Measurements from ENCODE around the gene GRIA1. TPM values are rescaled to one million over a fixed set of nuclear protein-coding genes. Genes with fewer than 3 reads are reported as not detected.

The GRIA1 gene
- total RNA-seq, 1 donor, result 1.1 TPM

GRCh38 chr5:153818626-153819025 is 328.2 kb downstream of the GRIA1 start:
- H3K27ac ChIP-seq (ENCODE audit: low read depth, low read length), result no peak overlapping the region
- H3K27me3 ChIP-seq (ENCODE audit: insufficient read depth, low read length), result no peaks in the 10 kb centered on the region
- no peak overlapping the region for H3K4me2 ChIP-seq (ENCODE audit: insufficient read depth, low read length)
- no peak for DNase-seq (ENCODE audit: insufficient read length, low spot score, missing footprints)
- H2AFZ ChIP-seq (ENCODE audit: low read length), result no peak overlapping the region
- H3K4me1 ChIP-seq (ENCODE audit: insufficient read depth, low read length), result no peaks in the 10 kb centered on the region
- H3K9me3 ChIP-seq (ENCODE audit: low read depth, low read length), result no peaks in the 10 kb centered on the region
- H3K79me2 ChIP-seq (ENCODE audit: insufficient read depth, low read length), result no peaks in the 10 kb centered on the region
- no peak for TF ChIP-seq CTCF (IDR thresholded peaks at IDR 0.05; ENCODE audit: extremely low read depth, low read depth, low read length)
- H4K20me1 ChIP-seq (ENCODE audit: insufficient read depth, low read length), result no peaks in the 10 kb centered on the region
- H3K4me3 ChIP-seq (ENCODE audit: insufficient read depth, low read length), result no peak overlapping the region
- H3K36me3 ChIP-seq (ENCODE audit: insufficient read depth, low read length), result no peaks in the 10 kb centered on the region

- no peaks in the 10 kb centered on the region for H3K36me3 ChIP-seq (ENCODE audit: insufficient read depth, low read length)
- H3K9me3 ChIP-seq (ENCODE audit: low read depth, low read length), result no peaks in the 10 kb centered on the region
- H2AFZ ChIP-seq (ENCODE audit: low read length), result no peak overlapping the region
- H3K4me3 ChIP-seq (ENCODE audit: insufficient read depth, low read length), result no peak overlapping the region
- H3K27ac ChIP-seq (ENCODE audit: low read depth, low read length), result no peak overlapping the region
- H3K4me1 ChIP-seq (ENCODE audit: insufficient read depth, low read length), result no peaks in the 10 kb centered on the region
- H4K20me1 ChIP-seq (ENCODE audit: insufficient read depth, low read length), result no peaks in the 10 kb centered on the region
- no peak overlapping the region for H3K4me2 ChIP-seq (ENCODE audit: insufficient read depth, low read length)
- TF ChIP-seq CTCF (IDR thresholded peaks at IDR 0.05; ENCODE audit: extremely low read depth, low read depth, low read length), result no peak
- DNase-seq (ENCODE audit: insufficient read length, low spot score, missing footprints), result no peak
- H3K79me2 ChIP-seq (ENCODE audit: insufficient read depth, low read length), result no peaks in the 10 kb centered on the region
- no peaks in the 10 kb centered on the region for H3K27me3 ChIP-seq (ENCODE audit: insufficient read depth, low read length)
Measured at GRCh38 chr5:153823036-153823435, 332.6 kb downstream of the GRIA1 start.

- Histone ChIP-seq H3K4me3 (ENCODE audit: insufficient read depth, low read length) (no peak overlapping the region), H3K4me1 (ENCODE audit: insufficient read depth, low read length) (no peaks in the 10 kb centered on the region), H2AFZ (ENCODE audit: low read length) (no peak overlapping the region), H3K79me2 (ENCODE audit: insufficient read depth, low read length) (no peaks in the 10 kb centered on the region), H3K27me3 (ENCODE audit: insufficient read depth, low read length) (no peaks in the 10 kb centered on the region), H3K27ac (ENCODE audit: low read depth, low read length) (no peak overlapping the region), H3K4me2 (ENCODE audit: insufficient read depth, low read length) (no peak overlapping the region), H4K20me1 (ENCODE audit: insufficient read depth, low read length) (no peaks in the 10 kb centered on the region), H3K36me3 (ENCODE audit: insufficient read depth, low read length) (no peaks in the 10 kb centered on the region), H3K9me3 (ENCODE audit: low read depth, low read length) (no peaks in the 10 kb centered on the region)
- DNase-seq (ENCODE audit: insufficient read length, low spot score, missing footprints), result no peak
- TF ChIP-seq CTCF (IDR thresholded peaks at IDR 0.05; ENCODE audit: extremely low read depth, low read depth, low read length), result no peak
Measured at GRCh38 chr5:153824909-153825308, 334.4 kb downstream of the GRIA1 start.

GRCh38 chr5:153827397-153827796 is 336.9 kb downstream of the GRIA1 start:
- H4K20me1 ChIP-seq (ENCODE audit: insufficient read depth, low read length), result no peaks in the 10 kb centered on the region
- no peaks in the 10 kb centered on the region for H3K79me2 ChIP-seq (ENCODE audit: insufficient read depth, low read length)
- no peak overlapping the region for H3K4me3 ChIP-seq (ENCODE audit: insufficient read depth, low read length)
- H3K27ac ChIP-seq (ENCODE audit: low read depth, low read length), result no peak overlapping the region
- no peak overlapping the region for H2AFZ ChIP-seq (ENCODE audit: low read length)
- H3K9me3 ChIP-seq (ENCODE audit: low read depth, low read length), result no peaks in the 10 kb centered on the region
- H3K4me2 ChIP-seq (ENCODE audit: insufficient read depth, low read length), result no peak overlapping the region
- no peaks in the 10 kb centered on the region for H3K36me3 ChIP-seq (ENCODE audit: insufficient read depth, low read length)
- peak; percentile 33 for TF ChIP-seq CTCF (IDR thresholded peaks at IDR 0.05; ENCODE audit: extremely low read depth, low read depth, low read length)
- no peaks in the 10 kb centered on the region for H3K4me1 ChIP-seq (ENCODE audit: insufficient read depth, low read length)
- no peak for DNase-seq (ENCODE audit: insufficient read length, low spot score, missing footprints)
- H3K27me3 ChIP-seq (ENCODE audit: insufficient read depth, low read length), result no peaks in the 10 kb centered on the region

Measured in osteoblast (primary cell).